Mesothelial cell of epicardium (in vitro differentiated cells): Measurements from ENCODE around the gene OR5H1. TPM values are rescaled to one million over a fixed set of nuclear protein-coding genes. Genes with fewer than 3 reads are reported as not detected.

Experiments used
- DNase-seq, 2 experiments: peaks; one replicate each; pipeline ENCODE4 v3.0.0; 2021; ENCODE audit warnings: low spot score in 2 of 2; ENCODE audit not compliant: unreplicated experiment in 2 of 2
- H3K27ac Mint-ChIP-seq: 2 replicates; pipeline ENCODE4 v1.8.0; 2021; ENCODE audit warnings: mixed read lengths
- H3K27me3 Mint-ChIP-seq: 2 replicates; pipeline ENCODE4 v1.8.0; 2021; ENCODE audit warnings: low read depth, mixed read lengths
- H3K36me3 Mint-ChIP-seq: 2 replicates; pipeline ENCODE4 v1.8.0; 2021; ENCODE audit warnings: mixed read lengths
- H3K4me1 Mint-ChIP-seq: 2 replicates; pipeline ENCODE4 v1.8.0; 2021; ENCODE audit warnings: mixed read lengths
- H3K4me3 Mint-ChIP-seq: 2 replicates; pipeline ENCODE4 v1.8.0; 2021; ENCODE audit warnings: mild to moderate bottlenecking, moderate library complexity, mixed read lengths
- H3K9me3 Mint-ChIP-seq: 2 replicates; pipeline ENCODE4 v1.8.0; 2021; ENCODE audit warnings: mixed read lengths
- CTCF ChIP-seq: fragments of 200-600 bp; sonication (generic); IDR thresholded peaks from one replicate; pipeline ENCODE4 v1.5.0; 2021; ENCODE audit warnings: antibody characterized with exemption; ENCODE audit not compliant: unreplicated experiment
- total RNA-seq: library from RNA; stranded (reverse); gene quantifications from 3 replicates; pipeline ENCODE4 v1.2.1, GENCODE V29; 2021

Gene OR5H1
- not detected in 3 replicates for total RNA-seq

GRCh38 chr3:98130421-98130820, at the start of gene OR5H1:
TSS of gene OR5H1 (plus strand) at chr3:98130721. CDS start at chr3:98132698, 1,977 bp downstream.
- TF ChIP-seq CTCF = no peak
- Mint-ChIP-seq H3K36me3 (no peaks in the 10 kb centered on the region), H3K27ac (no peak within 1 kb of the TSS), H3K4me1 (no peaks in the 10 kb centered on the region), H3K4me3 (no peak within 1 kb of the TSS), H3K27me3 (no peaks in the 10 kb centered on the region), H3K9me3 (no peaks in the 10 kb centered on the region)
- DNase-seq = no peak

- TF ChIP-seq CTCF = no peak
- DNase-seq = no peak
- Mint-ChIP-seq H3K4me3 (no peak within 1 kb of the TSS), H3K36me3 (no peaks in the 10 kb centered on the region), H3K9me3 (peaks cover 7% of the 10 kb centered on the region), H3K27ac (no peak within 1 kb of the TSS), H3K27me3 (no peaks in the 10 kb centered on the region), H3K4me1 (no peaks in the 10 kb centered on the region)
Observed at GRCh38 chr3:98086873-98087272, 43.6 kb upstream of the OR5H1 start, which contains the start of gene OR5AC2. TSS of gene OR5AC2 (plus strand) at chr3:98087173. CDS start at chr3:98087173, 0 bp downstream.

- Mint-ChIP-seq H3K27ac (no peak overlapping the region), H3K36me3 (no peaks in the 10 kb centered on the region), H3K4me1 (no peaks in the 10 kb centered on the region), H3K27me3 (no peaks in the 10 kb centered on the region), H3K9me3 (peaks cover 5% of the 10 kb centered on the region), H3K4me3 (no peak overlapping the region)
- DNase-seq = no peak
- no peak for TF ChIP-seq CTCF
Observed at GRCh38 chr3:98095882-98096281, 34.6 kb upstream of the OR5H1 start.

GRCh38 chr3:98099848-98100247, 30.7 kb upstream of the OR5H1 start:
- no peaks in the 10 kb centered on the region for H3K36me3 Mint-ChIP-seq
- TF ChIP-seq CTCF = no peak
- H3K27me3 Mint-ChIP-seq = no peaks in the 10 kb centered on the region
- H3K9me3 Mint-ChIP-seq = peaks cover 3% of the 10 kb centered on the region
- H3K4me1 Mint-ChIP-seq = no peaks in the 10 kb centered on the region
- no peak for DNase-seq
- H3K27ac Mint-ChIP-seq = no peak overlapping the region
- H3K4me3 Mint-ChIP-seq = no peak overlapping the region

GRCh38 chr3:98108162-98108561, 22.4 kb upstream of the OR5H1 start:
- H3K27me3 Mint-ChIP-seq = no peaks in the 10 kb centered on the region
- no peak overlapping the region for H3K27ac Mint-ChIP-seq
- DNase-seq = no peak
- no peaks in the 10 kb centered on the region for H3K36me3 Mint-ChIP-seq
- no peaks in the 10 kb centered on the region for H3K4me1 Mint-ChIP-seq
- TF ChIP-seq CTCF = no peak
- peaks cover 24% of the 10 kb centered on the region for H3K9me3 Mint-ChIP-seq
- no peak overlapping the region for H3K4me3 Mint-ChIP-seq
